Prostate gland (tissue), 2 donors: Measurements from ENCODE around the gene CAMK2N2. TPM values are rescaled to one million over a fixed set of nuclear protein-coding genes. Genes with fewer than 3 reads are reported as not detected.
"Not testable (repeated sequence)": the region's sequence is repeated elsewhere in the genome, so short reads cannot be mapped to it uniquely, and the experiment has no call there.

ENCODE experiments used
- DNase-seq: peaks from one replicate; pipeline ENCODE4 v3.0.0-alpha.2; 2019; ENCODE audit warnings: low spot score
- H3K27ac ChIP-seq, 2 donors: fragments of 200-600 bp; sonication (generic); 2 replicates each; pipeline ENCODE4 v1.5.1; 2017 to 2019
- H3K27me3 ChIP-seq: fragments of 200-600 bp; sonication (generic); replicated peaks from 2 replicates; pipeline ENCODE4 v1.5.1; 2019; ENCODE audit not compliant: insufficient read depth
- H3K36me3 ChIP-seq, 2 donors: fragments of 200-600 bp; sonication (generic); 1 replicate in 1 of 2; 2 replicates in 1 of 2; pipeline versions ENCODE4 v1.5.1 to v1.8.1; 2017 to 2019
- H3K4me1 ChIP-seq: fragments of 200-600 bp; sonication (generic); replicated peaks from 2 replicates; pipeline ENCODE4 v1.5.1; 2019
- H3K4me3 ChIP-seq, 2 donors: fragments of 200-600 bp; sonication (generic); 2 replicates each; pipeline ENCODE4 v1.5.1; 2017 to 2019
- H3K9me3 ChIP-seq: fragments of 200-600 bp; sonication (generic); 2 replicates; pipeline ENCODE4 v1.5.1; 2017
- POLR2A ChIP-seq: fragments of 450-650 bp; IDR thresholded peaks from one replicate; pipeline ENCODE4 v1.6.1; 2016; ENCODE audit warnings: antibody characterized with exemption, mild to moderate bottlenecking
- POLR2AphosphoS5 ChIP-seq: sonication (generic); formaldehyde crosslinking; IDR thresholded peaks from one replicate; pipeline ENCODE4 v1.6.1; 2017; ENCODE audit warnings: antibody characterized with exemption
- WGBS: methylation state at CpG from one replicate; pipeline ENCODE4 v1.1.5; 2018; 5-methylcytosine and 5-hydroxymethylcytosine counted together
- intact Hi-C: fragments of 100-400 bp; cut with DNase I; formaldehyde crosslinking; loops from one replicate; pipeline ENCODE4 v1.14.2; 2022
- total RNA-seq, 2 donors: library from RNA; depleted of rRNA; stranded (reverse); fragments of >200 nt; gene quantifications; one replicate each; pipeline ENCODE4 v1.1.0, GENCODE V29; 2016
- TF ChIP-seq, protein P1 (sequence below), 4 experiments: fragments of 200-600 bp in 2 of 4; fragments of 450-650 bp in 2 of 4; sonication (generic) in 2 of 4; IDR thresholded peaks; 1 replicate in 3 of 4; 2 replicates in 1 of 4; pipeline ENCODE4 v1.5.1; 2016 to 2019; ENCODE audit warnings: antibody characterized with exemption in 4 of 4, mild to moderate bottlenecking in 2 of 4, moderate library complexity in 2 of 4

Gene CAMK2N2
- total RNA-seq, 2 donors from 2014 or later: 0.82 TPM; not detected in 1

DNA sequence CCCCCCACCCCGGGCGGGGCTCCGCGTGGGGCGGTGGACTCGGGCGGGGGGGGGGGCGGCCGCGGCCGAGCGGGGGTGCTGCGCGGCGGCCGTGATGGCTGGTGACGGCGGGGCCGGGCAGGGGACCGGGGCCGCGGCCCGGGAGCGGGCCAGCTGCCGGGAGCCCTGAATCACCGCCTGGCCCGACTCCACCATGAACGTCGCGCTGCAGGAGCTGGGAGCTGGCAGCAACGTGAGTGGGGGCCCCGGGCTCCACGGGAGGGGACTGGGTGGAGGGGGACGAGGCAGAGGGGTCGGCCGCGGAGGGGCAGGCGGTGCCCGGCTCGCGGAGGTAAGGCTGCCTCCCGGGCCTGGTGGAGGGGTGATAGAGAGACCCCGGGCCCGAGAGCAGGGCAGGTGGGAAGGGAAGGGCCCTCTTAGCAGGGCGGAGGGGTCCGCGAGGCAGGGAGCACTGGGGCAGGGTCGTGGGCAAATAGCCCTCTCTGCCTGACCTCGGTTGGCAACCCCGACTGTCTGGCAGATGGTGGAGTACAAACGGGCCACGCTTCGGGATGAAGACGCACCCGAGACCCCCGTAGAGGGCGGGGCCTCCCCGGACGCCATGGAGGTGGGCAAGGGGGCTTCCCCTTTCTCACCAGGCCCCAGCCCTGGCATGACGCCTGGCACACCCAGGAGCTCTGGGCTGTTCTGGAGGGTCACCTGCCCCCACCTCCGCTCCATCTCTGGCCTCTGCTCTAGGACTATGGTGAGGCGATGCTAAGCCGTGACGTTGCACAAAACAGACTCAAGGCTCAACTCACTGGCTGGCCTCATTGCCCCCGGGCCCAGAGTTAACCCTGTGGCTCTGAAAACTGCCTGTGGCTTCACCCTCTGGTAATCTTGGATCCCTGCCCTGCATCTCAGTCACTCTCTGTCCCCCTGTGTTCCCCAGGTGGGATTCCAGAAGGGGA, 14.9 kb upstream of the CAMK2N2 start, which contains the start of gene ECE2:
ECE2 (plus strand) TSS at position 62 of the 950 bp plus-strand sequence; CDS start at position 194, 132 bp downstream.
- Histone ChIP-seq H3K9me3 (no peaks in the 10 kb centered on the region), H3K36me3 (no peaks in the 10 kb centered on the region), H3K27ac (no peak within 1 kb of the TSS), H3K4me1 (no peaks in the 10 kb centered on the region), H3K4me3 (peak within 1 kb of the TSS in 1 of 2 donors; percentile 13), H3K27me3 (peaks cover 8% of the 10 kb centered on the region)
- no peak for DNase-seq
- 13% methylated on average over 43 of the region's 65 CpGs for WGBS
- TF ChIP-seq POLR2A (no peak), POLR2AphosphoS5 (no peak)
- TF ChIP-seq, protein P1, sequence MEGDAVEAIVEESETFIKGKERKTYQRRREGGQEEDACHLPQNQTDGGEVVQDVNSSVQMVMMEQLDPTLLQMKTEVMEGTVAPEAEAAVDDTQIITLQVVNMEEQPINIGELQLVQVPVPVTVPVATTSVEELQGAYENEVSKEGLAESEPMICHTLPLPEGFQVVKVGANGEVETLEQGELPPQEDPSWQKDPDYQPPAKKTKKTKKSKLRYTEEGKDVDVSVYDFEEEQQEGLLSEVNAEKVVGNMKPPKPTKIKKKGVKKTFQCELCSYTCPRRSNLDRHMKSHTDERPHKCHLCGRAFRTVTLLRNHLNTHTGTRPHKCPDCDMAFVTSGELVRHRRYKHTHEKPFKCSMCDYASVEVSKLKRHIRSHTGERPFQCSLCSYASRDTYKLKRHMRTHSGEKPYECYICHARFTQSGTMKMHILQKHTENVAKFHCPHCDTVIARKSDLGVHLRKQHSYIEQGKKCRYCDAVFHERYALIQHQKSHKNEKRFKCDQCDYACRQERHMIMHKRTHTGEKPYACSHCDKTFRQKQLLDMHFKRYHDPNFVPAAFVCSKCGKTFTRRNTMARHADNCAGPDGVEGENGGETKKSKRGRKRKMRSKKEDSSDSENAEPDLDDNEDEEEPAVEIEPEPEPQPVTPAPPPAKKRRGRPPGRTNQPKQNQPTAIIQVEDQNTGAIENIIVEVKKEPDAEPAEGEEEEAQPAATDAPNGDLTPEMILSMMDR (IDR thresholded peaks at IDR 0.05): no peak
- intact Hi-C loops: no loop called here

DNA sequence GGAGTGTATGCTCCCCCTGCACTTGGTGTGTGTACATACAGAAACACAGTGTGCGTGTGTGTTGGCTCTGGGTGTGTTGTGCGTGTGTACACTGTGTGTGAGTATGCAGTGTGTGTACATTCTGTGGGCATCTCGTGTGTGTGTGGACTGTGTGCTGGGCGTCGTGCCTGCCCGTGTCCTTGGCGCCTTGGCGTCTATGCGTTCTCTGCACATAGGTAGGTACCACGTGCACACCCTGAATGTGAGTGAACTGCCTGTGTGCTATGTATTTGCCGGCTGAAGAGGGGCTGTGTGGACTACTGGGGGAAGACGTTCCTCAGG, 14.0 kb upstream of the CAMK2N2 start:
- no peak for DNase-seq
- Histone ChIP-seq H3K9me3 (no peaks in the 10 kb centered on the region), H3K36me3 (no peaks in the 10 kb centered on the region), H3K27me3 (peaks cover 8% of the 10 kb centered on the region), H3K4me1 (no peaks in the 10 kb centered on the region), H3K27ac (no peak overlapping the region), H3K4me3 (no peak overlapping the region)
- intact Hi-C loops: no loop called here
- WGBS: 70% methylated on average over 12 of the region's 12 CpGs
- TF ChIP-seq, protein P1 (IDR thresholded peaks at IDR 0.05): no peak
- TF ChIP-seq POLR2AphosphoS5 (no peak), POLR2A (no peak)

DNA sequence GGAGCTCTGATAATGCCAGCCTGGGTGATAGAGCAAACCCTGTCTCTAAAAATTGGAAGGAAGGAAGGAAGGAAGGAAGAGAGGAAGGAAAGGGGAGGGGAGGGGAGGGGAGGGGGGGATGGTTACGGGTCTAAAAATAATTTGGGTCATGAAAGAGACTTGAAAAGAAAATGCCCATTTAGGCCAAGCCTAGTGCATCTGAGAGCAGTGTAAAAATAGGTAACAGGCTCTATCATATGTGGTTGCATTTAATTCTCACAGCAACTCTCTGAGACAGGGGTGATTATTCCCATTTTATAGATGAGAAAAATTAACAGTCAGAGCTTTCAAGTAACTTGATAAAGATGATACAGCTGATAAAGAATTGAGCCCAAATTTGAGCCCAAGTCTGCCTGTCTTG, 10.9 kb upstream of the CAMK2N2 start:
- TF ChIP-seq POLR2A (no peak), POLR2AphosphoS5 (no peak)
- TF ChIP-seq, protein P1 (IDR thresholded peaks at IDR 0.05): no peak
- intact Hi-C loops: no loop called here

DNA sequence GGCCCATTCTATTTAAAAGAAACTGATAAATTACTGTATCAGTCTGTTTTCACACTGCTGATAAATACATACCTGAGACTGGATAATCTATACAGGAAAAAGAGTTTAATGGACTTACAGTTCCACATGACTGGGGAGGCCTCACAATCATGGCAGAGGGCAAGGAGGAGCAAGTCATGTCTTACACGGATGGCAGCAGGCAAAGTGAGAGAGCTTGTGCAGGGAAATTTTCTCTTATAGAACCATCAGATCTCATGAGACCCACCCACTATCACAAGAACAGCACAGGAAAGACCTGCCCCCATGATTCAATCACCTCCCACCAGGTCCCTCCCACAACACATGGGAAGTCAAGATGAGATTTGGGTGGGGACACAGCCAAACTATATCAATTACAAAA, 5.9 kb upstream of the CAMK2N2 start:
- DNase-seq, H3K4me3 ChIP-seq, H3K9me3 ChIP-seq, H3K27me3 ChIP-seq, H3K4me1 ChIP-seq, intact Hi-C loops, H3K27ac ChIP-seq, H3K36me3 ChIP-seq: not testable (repeated sequence)
- WGBS: 84% methylated on average over 1 of the region's 1 CpG

More for the DNA sequence above, 10.9 kb upstream of the CAMK2N2 start:
- no peak for DNase-seq
- Histone ChIP-seq H3K4me1 (no peaks in the 10 kb centered on the region), H3K27ac (no peak overlapping the region), H3K27me3 (peaks cover 8% of the 10 kb centered on the region), H3K36me3 (no peaks in the 10 kb centered on the region), H3K9me3 (no peaks in the 10 kb centered on the region), H3K4me3 (no peak overlapping the region)
- WGBS: 55% methylated on average over 1 of the region's 1 CpG

DNA sequence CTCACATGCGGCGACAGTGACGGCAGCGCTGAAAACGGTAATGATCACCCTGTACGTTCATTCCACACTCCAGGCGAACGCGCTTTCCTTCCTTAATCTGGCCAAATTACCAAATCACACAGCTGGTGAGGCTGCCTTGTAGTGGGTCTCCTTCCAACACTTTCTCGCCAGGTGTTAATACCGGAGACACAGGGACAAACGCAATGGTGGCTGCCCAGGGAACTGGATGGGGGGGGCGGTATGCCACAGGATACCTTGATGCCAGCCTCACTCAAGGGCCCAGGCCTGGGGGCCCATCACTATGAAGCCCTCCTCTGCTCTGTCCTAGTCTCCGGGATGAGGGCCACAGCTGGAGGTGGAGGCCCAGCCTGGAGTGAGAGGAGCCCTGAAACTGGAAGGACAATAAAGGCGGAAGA, 1.4 kb upstream of the CAMK2N2 start:
- H3K9me3 ChIP-seq: no peaks in the 10 kb centered on the region
- TF ChIP-seq POLR2AphosphoS5: no peak
- TF ChIP-seq, protein P1 (IDR thresholded peaks at IDR 0.05): no peak
- no peak for TF ChIP-seq POLR2A
- no peaks in the 10 kb centered on the region for H3K36me3 ChIP-seq
- peaks cover 4% of the 10 kb centered on the region for H3K27me3 ChIP-seq
- no peak overlapping the region for H3K27ac ChIP-seq
- 18% methylated on average over 14 of the region's 15 CpGs for WGBS
- peak overlapping the region in 1 of 2 donors; percentile 5 for H3K4me3 ChIP-seq
- no peak for DNase-seq
- peaks cover 4% of the 10 kb centered on the region for H3K4me1 ChIP-seq
- intact Hi-C loops: no loop called here
